ENCODE measurements around the gene PLSCR5. TPM values are rescaled to one million over a fixed set of nuclear protein-coding genes. Genes with fewer than 3 reads are reported as not detected.

The PLSCR5 gene
- total and polyA plus RNA-seq, 7 experiments from 2014 or later, result not detected

GRCh38 chr3:146542978-146543377 is 62.2 kb downstream of the PLSCR5 start:
- H3K36me3 ChIP-seq (ENCODE audit: control insufficient read depth in 2 of 3, insufficient read depth in 3 of 3, low read length in 3 of 3), result peaks cover 0 to 6% (median 0%) of the 10 kb centered on the region in 3 experiments
- peak overlapping the region; percentile 91 to 98 (median 93) for H3K4me3 Mint-ChIP-seq
- peak overlapping the region; percentile 82 for H3K4me3 ChIP-seq (ENCODE audit: low read length)
- no peak for ATAC-seq
- peak overlapping the region in 8 of 9 donors; percentile 0 to 97 (median 85) for H3K27ac Mint-ChIP-seq
- intact Hi-C loops (cut with micrococcal nuclease), result loop anchor here (1.0 to 5.0 kb wide), 4 partner anchors 7 to 74 kb away; partner anchors contain the start of gene PLSCR2 (in 1 of the 2)
- no peak for DNase-seq
- no peaks in the 10 kb centered on the region for H3K27me3 Mint-ChIP-seq
- no peaks in the 10 kb centered on the region for H3K27me3 ChIP-seq (ENCODE audit: control insufficient read depth in 2 of 2, insufficient read depth in 2 of 2, low read length in 2 of 2)
- H3K9me3 Mint-ChIP-seq, result no peaks in the 10 kb centered on the region
- H3K4me1 ChIP-seq (ENCODE audit: control insufficient read depth in 2 of 2, insufficient read depth in 2 of 2, low read length in 2 of 2), result peaks cover 12 to 28% of the 10 kb centered on the region in 2 donors
- H3K4me1 Mint-ChIP-seq, result peaks cover 36 to 67% (median 61%) of the 10 kb centered on the region in 7 donors
- POLR2A ChIA-PET, result no interaction called here
- peaks cover 0 to 32% (median 0%) of the 10 kb centered on the region in 5 donors for H3K36me3 Mint-ChIP-seq
- no peak overlapping the region for H3K27ac ChIP-seq (ENCODE audit: low read depth, low read length)
- CTCF ChIA-PET, result no interaction called here
- H3K9me3 ChIP-seq (ENCODE audit: control insufficient read depth in 2 of 3, low read length in 3 of 3), result no peaks in the 10 kb centered on the region

- ChIA-PET POLR2A (no interaction called here), CTCF (no interaction called here)
- DNase-seq (peak in 1 of 9 donors; percentile 37), ATAC-seq (peak; percentile 8)
- Histone ChIP-seq H3K9me3 (ENCODE audit: control insufficient read depth in 2 of 3, low read length in 3 of 3) (no peaks in the 10 kb centered on the region), H3K36me3 (ENCODE audit: control insufficient read depth in 2 of 3, insufficient read depth in 3 of 3, low read length in 3 of 3) (peaks cover 0 to 6% (median 0%) of the 10 kb centered on the region in 3 experiments), H3K4me3 (ENCODE audit: low read length) (no peak overlapping the region), H3K4me1 (ENCODE audit: control insufficient read depth in 2 of 2, insufficient read depth in 2 of 2, low read length in 2 of 2) (peaks cover 12 to 28% of the 10 kb centered on the region in 2 donors), H3K27me3 (ENCODE audit: control insufficient read depth in 2 of 2, insufficient read depth in 2 of 2, low read length in 2 of 2) (no peaks in the 10 kb centered on the region), H3K27ac (ENCODE audit: low read depth, low read length) (no peak overlapping the region)
- no peaks in the 10 kb centered on the region for H3K9me3 Mint-ChIP-seq
- H3K27me3 Mint-ChIP-seq, result no peaks in the 10 kb centered on the region
- H3K4me3 Mint-ChIP-seq, result peak overlapping the region; percentile 38 to 98 (median 73)
- H3K27ac Mint-ChIP-seq, result peak overlapping the region in 5 of 9 donors; percentile 17 to 96 (median 74)
- H3K4me1 Mint-ChIP-seq, result peaks cover 36 to 63% (median 60%) of the 10 kb centered on the region in 7 donors
- intact Hi-C loops (cut with micrococcal nuclease), result loop anchor here (1.0 to 5.0 kb wide), 3 partner anchors 8 to 73 kb away; partner anchors contain the start of gene PLSCR2 (in 1 of the 2)
- peaks cover 0 to 39% (median 3%) of the 10 kb centered on the region in 5 donors for H3K36me3 Mint-ChIP-seq
These were observed 63.0 kb downstream of the PLSCR5 start for GRCh38 chr3:146542179-146542578.

GRCh38 chr3:146540978-146541377 is 64.2 kb downstream of the PLSCR5 start:
- peak overlapping the region in 5 of 10 donors; percentile 28 to 98 (median 43) for H3K4me3 Mint-ChIP-seq
- H3K27ac ChIP-seq (ENCODE audit: low read depth, low read length), result no peak overlapping the region
- H3K9me3 ChIP-seq (ENCODE audit: control insufficient read depth in 2 of 3, low read length in 3 of 3), result no peaks in the 10 kb centered on the region
- peaks cover 0 to 6% (median 0%) of the 10 kb centered on the region in 3 experiments for H3K36me3 ChIP-seq (ENCODE audit: control insufficient read depth in 2 of 3, insufficient read depth in 3 of 3, low read length in 3 of 3)
- H3K27me3 Mint-ChIP-seq, result no peaks in the 10 kb centered on the region
- ChIA-PET POLR2A (no interaction called here), CTCF (interaction anchor here (0.6 kb wide), 1 partner anchor 28 kb away, joined by 3 read pairs; no protein-coding TSS in a partner anchor)
- H3K27ac Mint-ChIP-seq, result peak overlapping the region in 2 of 9 donors; percentile 83 to 96
- H3K4me1 Mint-ChIP-seq, result peaks cover 34 to 61% (median 53%) of the 10 kb centered on the region in 7 donors
- peaks cover 0 to 42% (median 6%) of the 10 kb centered on the region in 5 donors for H3K36me3 Mint-ChIP-seq
- no peak for ATAC-seq
- no peaks in the 10 kb centered on the region for H3K9me3 Mint-ChIP-seq
- no peaks in the 10 kb centered on the region for H3K27me3 ChIP-seq (ENCODE audit: control insufficient read depth in 2 of 2, insufficient read depth in 2 of 2, low read length in 2 of 2)
- H3K4me1 ChIP-seq (ENCODE audit: control insufficient read depth in 2 of 2, insufficient read depth in 2 of 2, low read length in 2 of 2), result peaks cover 12 to 28% of the 10 kb centered on the region in 2 donors
- DNase-seq, result no peak
- intact Hi-C loops (cut with micrococcal nuclease), result loop anchor here (2.0 to 5.0 kb wide), 3 partner anchors 20 to 44 kb away; no protein-coding TSS in a partner anchor
- no peak overlapping the region for H3K4me3 ChIP-seq (ENCODE audit: low read length)

GRCh38 chr3:146540236-146540635 is 64.9 kb downstream of the PLSCR5 start:
- Mint-ChIP-seq H3K4me3 (peak overlapping the region in 5 of 10 donors; percentile 5 to 98 (median 23)), H3K36me3 (peaks cover 0 to 42% (median 6%) of the 10 kb centered on the region in 5 donors), H3K9me3 (no peaks in the 10 kb centered on the region), H3K4me1 (peaks cover 34 to 55% (median 51%) of the 10 kb centered on the region in 7 donors), H3K27ac (peak overlapping the region in 1 of 9 donors; percentile 83), H3K27me3 (no peaks in the 10 kb centered on the region)
- POLR2A ChIA-PET, result no interaction called here
- no peak overlapping the region for H3K27ac ChIP-seq (ENCODE audit: low read depth, low read length)
- intact Hi-C loops (cut with micrococcal nuclease), result loop anchor here (2.0 to 5.0 kb wide), 3 partner anchors 19 to 43 kb away; no protein-coding TSS in a partner anchor
- ATAC-seq (no peak), DNase-seq (no peak)
- H3K36me3 ChIP-seq (ENCODE audit: control insufficient read depth in 2 of 3, insufficient read depth in 3 of 3, low read length in 3 of 3), result peaks cover 0 to 6% (median 0%) of the 10 kb centered on the region in 3 experiments
- no peaks in the 10 kb centered on the region for H3K9me3 ChIP-seq (ENCODE audit: control insufficient read depth in 2 of 3, low read length in 3 of 3)
- CTCF ChIA-PET, result no interaction called here
- H3K4me1 ChIP-seq (ENCODE audit: control insufficient read depth in 2 of 2, insufficient read depth in 2 of 2, low read length in 2 of 2), result peaks cover 12 to 28% of the 10 kb centered on the region in 2 donors
- no peaks in the 10 kb centered on the region for H3K27me3 ChIP-seq (ENCODE audit: control insufficient read depth in 2 of 2, insufficient read depth in 2 of 2, low read length in 2 of 2)
- H3K4me3 ChIP-seq (ENCODE audit: low read length), result no peak overlapping the region

GRCh38 chr3:146539315-146539714 is 65.8 kb downstream of the PLSCR5 start:
- Histone ChIP-seq H3K9me3 (ENCODE audit: control insufficient read depth in 2 of 3, low read length in 3 of 3) (no peaks in the 10 kb centered on the region), H3K27me3 (ENCODE audit: control insufficient read depth in 2 of 2, insufficient read depth in 2 of 2, low read length in 2 of 2) (no peaks in the 10 kb centered on the region), H3K4me3 (ENCODE audit: low read length) (no peak overlapping the region), H3K36me3 (ENCODE audit: control insufficient read depth in 2 of 3, insufficient read depth in 3 of 3, low read length in 3 of 3) (peaks cover 0 to 3% (median 0%) of the 10 kb centered on the region in 3 experiments), H3K4me1 (ENCODE audit: control insufficient read depth in 2 of 2, insufficient read depth in 2 of 2, low read length in 2 of 2) (peaks cover 12 to 28% of the 10 kb centered on the region in 2 donors), H3K27ac (ENCODE audit: low read depth, low read length) (no peak overlapping the region)
- DNase-seq (no peak), ATAC-seq (no peak)
- Mint-ChIP-seq H3K36me3 (peaks cover 3 to 48% (median 6%) of the 10 kb centered on the region in 5 donors), H3K9me3 (no peaks in the 10 kb centered on the region), H3K27me3 (no peaks in the 10 kb centered on the region), H3K4me1 (peaks cover 35 to 56% (median 51%) of the 10 kb centered on the region in 7 donors), H3K27ac (peak overlapping the region in 1 of 9 donors; percentile 58), H3K4me3 (peak overlapping the region in 2 of 10 donors; percentile 24 to 76)
- intact Hi-C loops (cut with micrococcal nuclease), result no loop called here
- CTCF ChIA-PET, result no interaction called here
- POLR2A ChIA-PET, result no interaction called here

GRCh38 chr3:146537603-146538002 is 67.5 kb downstream of the PLSCR5 start:
- H3K9me3 ChIP-seq (ENCODE audit: control insufficient read depth in 2 of 3, low read length in 3 of 3), result no peaks in the 10 kb centered on the region
- H3K36me3 ChIP-seq (ENCODE audit: control insufficient read depth in 2 of 3, insufficient read depth in 3 of 3, low read length in 3 of 3), result peaks cover 0 to under 1% (median 0%) of the 10 kb centered on the region in 3 experiments
- Mint-ChIP-seq H3K27ac (peak overlapping the region in 3 of 9 donors; percentile 7 to 71 (median 67)), H3K4me1 (peaks cover 26 to 66% (median 40%) of the 10 kb centered on the region in 7 donors), H3K36me3 (peaks cover 3 to 48% (median 18%) of the 10 kb centered on the region in 5 donors), H3K4me3 (peak overlapping the region in 1 of 10 donors; percentile 36), H3K9me3 (no peaks in the 10 kb centered on the region), H3K27me3 (no peaks in the 10 kb centered on the region)
- H3K4me1 ChIP-seq (ENCODE audit: control insufficient read depth in 2 of 2, insufficient read depth in 2 of 2, low read length in 2 of 2), result peaks cover 12 to 22% of the 10 kb centered on the region in 2 donors
- intact Hi-C loops (cut with micrococcal nuclease), result no loop called here
- DNase-seq (no peak), ATAC-seq (no peak)
- POLR2A ChIA-PET, result no interaction called here
- H3K27me3 ChIP-seq (ENCODE audit: control insufficient read depth in 2 of 2, insufficient read depth in 2 of 2, low read length in 2 of 2), result no peaks in the 10 kb centered on the region
- no peak overlapping the region for H3K4me3 ChIP-seq (ENCODE audit: low read length)
- CTCF ChIA-PET, result no interaction called here
- no peak overlapping the region for H3K27ac ChIP-seq (ENCODE audit: low read depth, low read length)

All from naive thymus-derived CD4-positive, alpha-beta T cell (primary cell).